GM12874 (cell line): ENCODE measurements around the gene RENBP.

Source experiments
- CTCF ChIP-seq: IDR thresholded peaks from 2 replicates; pipeline ENCODE4 v1.5.1; 2011; ENCODE audit warnings: low read depth, mild to moderate bottlenecking, control low read depth, low read length, moderate library complexity; ENCODE audit not compliant: insufficient read depth

Gene RENBP

DNA sequence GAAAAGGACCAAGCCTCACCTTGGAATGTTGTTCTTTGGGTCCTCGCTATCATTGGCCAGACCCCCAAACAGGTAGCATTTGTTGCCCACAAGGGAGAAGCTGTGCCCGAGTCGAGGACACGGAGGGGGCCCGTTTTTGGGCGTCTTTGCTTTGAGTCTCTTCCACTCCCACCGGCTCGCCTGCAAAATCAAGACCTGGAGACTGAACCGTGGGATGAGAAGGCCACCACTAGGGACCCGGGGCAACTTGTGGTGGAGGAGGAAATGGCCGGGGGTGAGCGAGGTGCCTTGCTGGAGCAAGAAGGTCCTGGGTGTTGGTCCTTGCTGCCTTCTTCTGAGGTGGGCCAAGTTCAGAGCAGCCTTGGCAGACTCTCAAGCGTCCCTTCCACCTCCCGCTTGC, 19.7 kb upstream of the RENBP start:
- TF ChIP-seq CTCF = no peak

DNA sequence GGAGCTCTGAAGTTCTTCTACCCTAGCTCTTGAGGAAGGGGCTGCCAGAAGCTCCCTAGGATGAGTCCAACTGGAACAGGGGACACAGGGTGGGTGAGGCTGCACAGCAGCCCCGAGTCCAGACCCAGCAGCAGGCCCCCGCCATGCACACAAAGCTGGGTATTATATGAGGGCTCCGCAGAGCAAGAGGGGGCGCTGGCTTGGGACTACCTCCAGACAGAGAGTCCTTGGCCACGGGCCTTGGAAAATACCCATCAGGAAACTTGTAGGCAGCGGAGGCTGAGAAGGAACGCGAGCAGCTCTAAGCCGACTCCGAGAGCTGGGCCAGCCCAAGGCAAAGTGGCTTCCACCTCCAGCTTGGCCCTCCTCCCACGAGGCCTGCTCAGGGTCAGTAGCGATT, 19.1 kb upstream of the RENBP start:
- no peak for TF ChIP-seq CTCF

- no peak for TF ChIP-seq CTCF
Measured at GRCh38 chrX:153961292-153961691, 16.8 kb upstream of the RENBP start.

GRCh38 chrX:153960786-153961185, 16.3 kb upstream of the RENBP start:
- TF ChIP-seq CTCF = no peak

GRCh38 chrX:153960077-153960476, 15.6 kb upstream of the RENBP start:
- TF ChIP-seq CTCF = no peak

GRCh38 chrX:153959649-153960048, 15.2 kb upstream of the RENBP start:
- no peak for TF ChIP-seq CTCF

- no peak for TF ChIP-seq CTCF
Measured at GRCh38 chrX:153958605-153959004, 14.2 kb upstream of the RENBP start.

DNA sequence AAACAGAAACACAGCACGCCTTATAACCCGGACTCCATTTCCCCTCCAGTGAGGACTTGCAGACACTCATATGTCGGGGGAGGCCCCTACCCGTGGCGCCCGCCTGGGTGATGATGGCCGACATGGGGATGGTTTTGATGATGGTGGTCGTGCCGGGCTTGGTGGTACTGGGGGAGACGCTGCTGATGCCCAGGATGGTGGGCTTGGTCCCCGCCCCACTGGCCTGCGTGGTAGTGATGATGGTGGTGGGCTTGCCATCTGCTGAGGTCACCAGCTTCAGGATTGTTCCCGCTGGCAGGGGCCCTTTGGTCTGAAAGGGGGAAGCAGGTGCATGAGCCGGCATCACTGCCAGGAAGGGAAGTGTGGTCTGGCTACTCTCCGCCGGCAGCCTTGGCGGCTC, 12.8 kb upstream of the RENBP start:
- no peak for TF ChIP-seq CTCF
